ENCODE data around the gene SNX13. TPM values are rescaled to one million over a fixed set of nuclear protein-coding genes. Genes with fewer than 3 reads are reported as not detected.

The SNX13 gene
- 28.9 and 35.0 TPM in 2 replicates for polyA plus RNA-seq (2014; cell fraction: cytosol; rRNA removed)
- polyA plus RNA-seq (2014; cell fraction: nucleus; rRNA removed), result 29.6 and 35.0 TPM in 2 replicates

GRCh38 chr7:17940302-17940883 lies at the start of gene SNX13:
TSS of gene SNX13 (minus strand) at chr7:17940494. CDS start at chr7:17940295, 199 bp downstream.
- DNase-seq (ENCODE audit: low spot score), result peak; percentile 93

- DNase-seq (ENCODE audit: low spot score), result no peak
Observed at GRCh38 chr7:17989546-17989945, 49.3 kb upstream of the SNX13 start.

GRCh38 chr7:17988858-17989257 lies 48.6 kb upstream of the SNX13 start:
- no peak for DNase-seq (ENCODE audit: low spot score)

- no peak for DNase-seq (ENCODE audit: low spot score)
Observed at GRCh38 chr7:17988141-17988540, 47.8 kb upstream of the SNX13 start.

GRCh38 chr7:17986851-17987250 lies 46.6 kb upstream of the SNX13 start:
- no peak for DNase-seq (ENCODE audit: low spot score)

- no peak for DNase-seq (ENCODE audit: low spot score)
Observed at GRCh38 chr7:17985473-17986239, 45.4 kb upstream of the SNX13 start.

GRCh38 chr7:17984288-17984687 lies 44.0 kb upstream of the SNX13 start:
- DNase-seq (ENCODE audit: low spot score), result no peak

GRCh38 chr7:17983221-17984062 lies 43.1 kb upstream of the SNX13 start:
- DNase-seq (ENCODE audit: low spot score), result no peak

- DNase-seq (ENCODE audit: low spot score), result no peak
Observed at GRCh38 chr7:17976952-17977351, 36.7 kb upstream of the SNX13 start.

- DNase-seq (ENCODE audit: low spot score), result no peak
Observed at GRCh38 chr7:17971411-17971810, 31.1 kb upstream of the SNX13 start.

- no peak for DNase-seq (ENCODE audit: low spot score)
Observed at GRCh38 chr7:17968791-17969715, 28.8 kb upstream of the SNX13 start.

GRCh38 chr7:17966706-17967105 lies 26.4 kb upstream of the SNX13 start:
- no peak for DNase-seq (ENCODE audit: low spot score)

- no peak for DNase-seq (ENCODE audit: low spot score)
Observed at GRCh38 chr7:17965603-17966002, 25.3 kb upstream of the SNX13 start.

GRCh38 chr7:17963281-17963680 lies 23.0 kb upstream of the SNX13 start:
- DNase-seq (ENCODE audit: low spot score), result no peak

- no peak for DNase-seq (ENCODE audit: low spot score)
Observed at GRCh38 chr7:17962652-17963051, 22.4 kb upstream of the SNX13 start.

- DNase-seq (ENCODE audit: low spot score), result no peak
Observed at GRCh38 chr7:17957871-17958270, 17.6 kb upstream of the SNX13 start.

GRCh38 chr7:17952387-17952786 lies 12.1 kb upstream of the SNX13 start:
- DNase-seq (ENCODE audit: low spot score), result no peak

- DNase-seq (ENCODE audit: low spot score), result no peak
Observed at GRCh38 chr7:17951742-17952254, 11.5 kb upstream of the SNX13 start.

GRCh38 chr7:17948526-17949238 lies 8.4 kb upstream of the SNX13 start:
- no peak for DNase-seq (ENCODE audit: low spot score)

- no peak for DNase-seq (ENCODE audit: low spot score)
Observed at GRCh38 chr7:17947620-17948019, 7.3 kb upstream of the SNX13 start.

Data from SK-N-DZ (cell line).